ENCODE results near the gene MEIOC. TPM values are rescaled to one million over a fixed set of nuclear protein-coding genes. Genes with fewer than 3 reads are reported as not detected.

MEIOC gene
- total and polyA plus RNA-seq, 9 of the 15 experiments (the other 6 are each of a cell fraction or from before 2014, with no cell fraction given): 0.04 to 0.23 (median 0.06) TPM; not detected in 5

DNA sequence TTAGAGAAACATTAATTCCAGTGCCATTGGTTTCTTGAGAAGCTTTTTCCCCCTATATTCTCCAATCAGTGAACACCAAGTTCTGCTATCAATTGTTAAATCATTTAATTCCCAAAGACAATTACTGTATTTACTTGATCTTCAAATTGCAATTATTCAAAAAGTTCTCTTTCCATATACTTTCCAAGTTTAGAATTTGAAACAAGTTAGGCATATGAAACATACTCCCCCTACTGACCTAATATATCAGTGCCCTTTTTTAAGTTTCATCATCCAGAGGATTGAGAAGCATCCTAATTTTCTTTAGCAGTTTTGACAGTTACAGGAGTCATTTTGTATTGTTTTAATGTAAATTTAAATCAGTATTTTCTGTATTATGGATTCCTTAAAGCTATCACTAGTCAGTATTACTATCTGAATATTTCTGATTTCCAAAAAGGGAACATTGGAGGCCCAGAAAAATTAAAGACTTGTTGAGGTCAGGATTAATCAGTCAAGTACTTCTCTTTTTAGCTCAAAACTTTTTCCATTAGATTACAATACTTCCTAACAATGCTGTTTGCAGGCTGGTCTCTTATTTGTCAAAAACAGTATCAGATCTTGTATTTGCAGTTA is 16.3 kb downstream of the MEIOC start:
- Histone ChIP-seq H2AFZ (ENCODE audit: low read depth, low read length) (no peak overlapping the region), H3K79me2 (ENCODE audit: control insufficient read depth, insufficient read depth, low read length) (no peaks in the 10 kb centered on the region), H3K4me3 (no peak overlapping the region), H3K9me3 (replicated peaks; ENCODE audit: control insufficient read depth, insufficient read depth, low read depth, low read length) (no peaks in the 10 kb centered on the region), H3K9ac (ENCODE audit: insufficient read depth in 1 of 2, low read depth in 2 of 2, low read length in 2 of 2) (no peak overlapping the region), H3K27ac (ENCODE audit: extremely low read depth, low read depth, low read length) (no peak overlapping the region), H3K36me3 (ENCODE audit: control insufficient read depth, insufficient read depth, low read length) (no peaks in the 10 kb centered on the region), H3K4me2 (ENCODE audit: insufficient read depth, low read length) (no peak overlapping the region), H4K20me1 (replicated peaks; ENCODE audit: control insufficient read depth, insufficient read depth, low read length) (no peaks in the 10 kb centered on the region), H3K27me3 (ENCODE audit: control insufficient read depth in 2 of 2, insufficient read depth in 2 of 2, low read length in 2 of 2) (no peaks in the 10 kb centered on the region), H3K9me1 (ENCODE audit: control insufficient read depth, insufficient read depth, low read length) (no peaks in the 10 kb centered on the region), H3K4me1 (replicated peaks in 1 of 2; ENCODE audit: control insufficient read depth in 2 of 2, insufficient read depth in 2 of 2, low read length in 2 of 2) (no peaks in the 10 kb centered on the region)
- intact Hi-C loops (cut with micrococcal nuclease) (loop anchor here (1.0 kb wide), 1 partner anchor 139 kb away; no protein-coding TSS in a partner anchor), in situ Hi-C loops (cut with MboI) (loop anchor here (5.0 kb wide), 1 partner anchor 140 kb away; no protein-coding TSS in a partner anchor)
- peak; percentile 70; the same call in 2 of the 3 replicates for ATAC-seq
- FAIRE-seq: no peak
- ChIA-PET CTCF (ENCODE audit: low intra/inter-chr PET ratio) (interaction anchor here (0.6 to 2.0 kb wide), 2 partner anchors 59 to 139 kb away, joined by 3 to 18 read pairs; no protein-coding TSS in a partner anchor), POLR2A (interaction anchor here (0.6 kb wide), 1 partner anchor 91 kb away, joined by 4 read pairs; no protein-coding TSS in a partner anchor)
- BruUV-seq (replicated peaks): no TSS peak
- DNase-seq (ENCODE audit: extremely low read depth in 1 of 4, low spot score in 3 of 4): peak; percentile 21 to 28 (median 24)
- 0 out of 2 replicates have a peak, but pooled peaks have one; percentile 16 for TF ChIP-seq RB1 (IDR thresholded peaks at IDR 0.05; ENCODE audit: low read depth)
- peak; percentile 42 to 62 for TF ChIP-seq RAD21 (CRISPR knock-in tag; conservative IDR thresholded peaks at IDR 0.05 in 1 of 2, IDR thresholded peaks at IDR 0.05 in 1 of 2)
- TF ChIP-seq, protein P1, sequence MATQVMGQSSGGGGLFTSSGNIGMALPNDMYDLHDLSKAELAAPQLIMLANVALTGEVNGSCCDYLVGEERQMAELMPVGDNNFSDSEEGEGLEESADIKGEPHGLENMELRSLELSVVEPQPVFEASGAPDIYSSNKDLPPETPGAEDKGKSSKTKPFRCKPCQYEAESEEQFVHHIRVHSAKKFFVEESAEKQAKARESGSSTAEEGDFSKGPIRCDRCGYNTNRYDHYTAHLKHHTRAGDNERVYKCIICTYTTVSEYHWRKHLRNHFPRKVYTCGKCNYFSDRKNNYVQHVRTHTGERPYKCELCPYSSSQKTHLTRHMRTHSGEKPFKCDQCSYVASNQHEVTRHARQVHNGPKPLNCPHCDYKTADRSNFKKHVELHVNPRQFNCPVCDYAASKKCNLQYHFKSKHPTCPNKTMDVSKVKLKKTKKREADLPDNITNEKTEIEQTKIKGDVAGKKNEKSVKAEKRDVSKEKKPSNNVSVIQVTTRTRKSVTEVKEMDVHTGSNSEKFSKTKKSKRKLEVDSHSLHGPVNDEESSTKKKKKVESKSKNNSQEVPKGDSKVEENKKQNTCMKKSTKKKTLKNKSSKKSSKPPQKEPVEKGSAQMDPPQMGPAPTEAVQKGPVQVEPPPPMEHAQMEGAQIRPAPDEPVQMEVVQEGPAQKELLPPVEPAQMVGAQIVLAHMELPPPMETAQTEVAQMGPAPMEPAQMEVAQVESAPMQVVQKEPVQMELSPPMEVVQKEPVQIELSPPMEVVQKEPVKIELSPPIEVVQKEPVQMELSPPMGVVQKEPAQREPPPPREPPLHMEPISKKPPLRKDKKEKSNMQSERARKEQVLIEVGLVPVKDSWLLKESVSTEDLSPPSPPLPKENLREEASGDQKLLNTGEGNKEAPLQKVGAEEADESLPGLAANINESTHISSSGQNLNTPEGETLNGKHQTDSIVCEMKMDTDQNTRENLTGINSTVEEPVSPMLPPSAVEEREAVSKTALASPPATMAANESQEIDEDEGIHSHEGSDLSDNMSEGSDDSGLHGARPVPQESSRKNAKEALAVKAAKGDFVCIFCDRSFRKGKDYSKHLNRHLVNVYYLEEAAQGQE (IDR thresholded peaks at IDR 0.05; ENCODE audit: borderline replicate concordance): peak; percentile 44; the same call in 1 of the 2 replicates
- TF ChIP-seq, protein P1 (CRISPR knock-in tag; IDR thresholded peaks at IDR 0.05; ENCODE audit: low read depth): no peak
- no peak for TF ChIP-seq BDP1 (IDR thresholded peaks at IDR 0.05; ENCODE audit: insufficient read depth, insufficient read length)
- TF ChIP-seq, protein P2, sequence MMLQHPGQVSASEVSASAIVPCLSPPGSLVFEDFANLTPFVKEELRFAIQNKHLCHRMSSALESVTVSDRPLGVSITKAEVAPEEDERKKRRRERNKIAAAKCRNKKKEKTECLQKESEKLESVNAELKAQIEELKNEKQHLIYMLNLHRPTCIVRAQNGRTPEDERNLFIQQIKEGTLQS (IDR thresholded peaks at IDR 0.05): peak; percentile 79
- TF ChIP-seq, protein P2 (CRISPR knock-in tag; conservative IDR thresholded peaks at IDR 0.05): no peak
- TF ChIP-seq, protein P3, sequence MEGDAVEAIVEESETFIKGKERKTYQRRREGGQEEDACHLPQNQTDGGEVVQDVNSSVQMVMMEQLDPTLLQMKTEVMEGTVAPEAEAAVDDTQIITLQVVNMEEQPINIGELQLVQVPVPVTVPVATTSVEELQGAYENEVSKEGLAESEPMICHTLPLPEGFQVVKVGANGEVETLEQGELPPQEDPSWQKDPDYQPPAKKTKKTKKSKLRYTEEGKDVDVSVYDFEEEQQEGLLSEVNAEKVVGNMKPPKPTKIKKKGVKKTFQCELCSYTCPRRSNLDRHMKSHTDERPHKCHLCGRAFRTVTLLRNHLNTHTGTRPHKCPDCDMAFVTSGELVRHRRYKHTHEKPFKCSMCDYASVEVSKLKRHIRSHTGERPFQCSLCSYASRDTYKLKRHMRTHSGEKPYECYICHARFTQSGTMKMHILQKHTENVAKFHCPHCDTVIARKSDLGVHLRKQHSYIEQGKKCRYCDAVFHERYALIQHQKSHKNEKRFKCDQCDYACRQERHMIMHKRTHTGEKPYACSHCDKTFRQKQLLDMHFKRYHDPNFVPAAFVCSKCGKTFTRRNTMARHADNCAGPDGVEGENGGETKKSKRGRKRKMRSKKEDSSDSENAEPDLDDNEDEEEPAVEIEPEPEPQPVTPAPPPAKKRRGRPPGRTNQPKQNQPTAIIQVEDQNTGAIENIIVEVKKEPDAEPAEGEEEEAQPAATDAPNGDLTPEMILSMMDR (IDR thresholded peaks at IDR 0.05 in 2 of 3, conservative IDR thresholded peaks at IDR 0.05 in 1 of 3; ENCODE audit: insufficient read depth in 2 of 3, low read depth in 1 of 3, low read length in 3 of 3): peak in 2 of 3 experiments; percentile 38 to 69; a peak in 3 of 6 replicates
- no peak for TF ChIP-seq TAF1 (IDR thresholded peaks at IDR 0.05; ENCODE audit: control insufficient read depth, extremely low read depth, insufficient read depth, low read length, severe bottlenecking)

Measured in K562 (cell line).